GM18858 (cell line): ENCODE data around the gene GPR183.
"Not testable (repeated sequence)": the region's sequence is repeated elsewhere in the genome, so short reads cannot be mapped to it uniquely, and the experiment has no call there.

Experiments used
- ATAC-seq: cut with Tn5 transposase; IDR thresholded peaks from one replicate; pipeline ENCODE4 v1.9.1; 2021; ENCODE audit not compliant: unreplicated experiment

The GPR183 gene

DNA sequence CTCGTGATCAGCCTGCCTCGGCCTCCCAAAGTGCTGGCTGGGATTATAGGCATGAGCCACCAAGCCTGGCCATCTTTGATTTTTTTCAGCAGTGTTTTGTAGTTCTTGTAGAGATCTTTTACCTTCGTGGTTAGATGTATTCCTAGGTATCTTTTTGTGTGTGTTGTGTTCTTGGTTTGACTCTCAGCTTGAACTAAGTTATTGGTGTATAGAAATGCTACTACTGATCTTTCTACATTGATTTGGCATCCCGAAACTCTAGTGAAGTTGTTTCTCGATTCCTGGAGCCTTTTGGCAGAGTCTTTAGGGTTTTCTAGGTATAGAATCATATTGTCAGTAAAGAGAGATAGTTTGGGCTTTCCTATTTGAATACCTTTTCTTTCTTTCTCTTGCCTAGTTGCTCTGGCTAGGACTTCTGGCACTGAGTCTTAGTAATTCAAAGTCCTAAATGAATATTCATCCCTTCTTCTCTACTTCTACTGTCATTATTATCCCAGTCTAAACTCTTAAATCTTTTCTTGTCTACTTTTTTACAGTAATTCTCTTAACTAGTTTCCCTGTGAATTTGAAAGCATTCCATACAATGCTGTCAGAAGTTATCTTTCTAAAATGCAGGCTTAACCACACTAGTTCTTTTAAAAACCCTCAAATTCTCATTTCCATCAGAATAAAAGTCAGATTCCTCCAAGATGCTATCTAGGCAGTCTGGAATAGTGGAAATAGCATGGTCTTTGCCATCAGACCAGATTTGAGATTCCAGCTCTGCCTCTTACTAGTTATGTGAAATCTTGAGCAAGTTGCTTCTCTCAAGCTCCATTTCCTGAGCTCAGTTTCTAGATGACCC is 56.0 kb downstream of the GPR183 start:
- no peak for ATAC-seq

DNA sequence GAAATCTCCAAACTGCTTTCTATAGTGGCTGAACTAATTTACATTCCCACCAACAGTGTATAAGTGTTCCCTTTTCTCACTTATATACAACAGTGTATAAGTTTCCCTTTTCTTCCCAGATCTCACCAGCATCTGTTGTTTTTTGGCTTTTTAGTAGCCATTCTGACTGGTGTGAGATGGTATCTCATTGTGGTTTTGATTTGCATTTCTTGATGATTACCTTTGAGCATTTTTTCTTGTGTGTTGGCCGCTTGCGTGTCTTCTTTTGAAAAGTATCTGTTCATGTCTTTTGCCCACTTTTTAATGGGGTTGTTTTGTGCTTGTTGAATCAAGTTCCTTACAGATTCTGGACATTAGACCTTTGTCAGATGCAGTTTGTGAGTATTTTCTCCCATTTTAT is 57.6 kb downstream of the GPR183 start:
- ATAC-seq = not testable (repeated sequence)

DNA sequence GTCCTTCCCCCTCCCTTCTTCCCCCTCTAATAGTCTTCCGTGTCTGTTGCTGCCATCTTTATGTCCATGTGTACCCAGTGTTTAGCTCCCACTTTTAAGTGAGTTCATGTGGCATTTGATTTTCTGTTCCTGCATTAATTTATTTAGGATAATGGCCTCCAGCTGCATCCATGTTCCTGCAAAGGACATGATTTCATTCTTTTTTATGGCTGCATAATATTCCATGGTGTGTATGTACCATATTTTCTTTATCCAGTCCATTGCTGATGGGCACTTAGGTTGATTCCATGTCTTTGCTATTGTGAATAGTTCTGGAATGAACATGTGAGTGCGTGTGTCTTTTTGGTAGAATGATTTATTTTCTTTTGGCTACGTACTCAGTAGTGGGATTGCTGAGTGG is 58.0 kb downstream of the GPR183 start:
- not testable (repeated sequence) for ATAC-seq

DNA sequence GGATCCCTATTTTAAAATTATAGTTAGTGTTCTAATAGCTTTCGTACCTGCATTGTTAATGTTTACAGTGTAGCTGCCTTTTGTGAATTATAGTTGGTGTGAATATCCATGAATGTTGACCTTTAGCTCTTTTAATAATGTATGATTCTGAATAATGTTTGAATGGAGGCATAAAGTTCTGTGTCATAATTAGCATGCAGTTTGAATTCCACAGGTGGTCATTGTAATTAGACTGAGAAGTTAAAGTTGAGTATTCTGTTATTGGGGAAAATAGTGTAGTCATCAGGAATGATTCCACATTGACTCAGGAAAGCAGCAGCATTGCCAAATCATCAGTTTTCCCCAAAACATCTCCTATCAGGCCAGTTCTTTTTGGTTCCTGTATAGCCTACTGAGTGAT is 61.1 kb downstream of the GPR183 start:
- no peak for ATAC-seq
